ENCODE results near the gene VN1R5.

DNA sequence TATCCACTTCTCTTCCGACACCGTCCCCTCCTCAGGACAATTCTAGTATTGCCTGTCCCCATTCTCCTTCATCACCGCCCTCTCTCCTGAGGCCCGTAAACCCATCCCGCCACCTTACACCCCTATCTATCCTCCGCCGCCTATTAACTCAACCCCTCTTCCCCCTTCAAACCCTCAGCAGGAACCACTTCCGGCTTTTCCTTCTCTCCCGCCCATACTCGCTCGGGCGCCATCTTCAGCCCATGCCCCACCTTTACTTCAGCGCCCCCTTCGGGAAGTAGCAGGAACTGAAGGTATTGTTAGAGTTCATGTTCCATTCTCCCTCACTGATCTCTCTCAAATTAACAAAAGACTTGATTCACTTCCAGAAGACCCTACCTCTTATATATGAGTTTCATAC lies 31.6 kb downstream of the VN1R5 start:
- TF ChIP-seq POLR2A (IDR thresholded peaks at IDR 0.05; ENCODE audit: low read depth, low read length) (no peak), POLR2AphosphoS5 (IDR thresholded peaks at IDR 0.05; ENCODE audit: low read depth, low read length) (no peak), TAF1 (IDR thresholded peaks at IDR 0.05; ENCODE audit: borderline replicate concordance, low read depth, low read length) (no peak)
